GM21825 (cell line): Measurements from ENCODE around the gene F8.
"Not testable (repeated sequence)": the region's sequence is repeated elsewhere in the genome, so short reads cannot be mapped to it uniquely, and the experiment has no call there.

Experiments
- ATAC-seq: cut with Tn5 transposase; IDR thresholded peaks from one replicate; pipeline ENCODE4 v1.9.1; 2021; ENCODE audit warnings: mild to moderate bottlenecking, moderate library complexity; ENCODE audit not compliant: unreplicated experiment

Gene F8

DNA sequence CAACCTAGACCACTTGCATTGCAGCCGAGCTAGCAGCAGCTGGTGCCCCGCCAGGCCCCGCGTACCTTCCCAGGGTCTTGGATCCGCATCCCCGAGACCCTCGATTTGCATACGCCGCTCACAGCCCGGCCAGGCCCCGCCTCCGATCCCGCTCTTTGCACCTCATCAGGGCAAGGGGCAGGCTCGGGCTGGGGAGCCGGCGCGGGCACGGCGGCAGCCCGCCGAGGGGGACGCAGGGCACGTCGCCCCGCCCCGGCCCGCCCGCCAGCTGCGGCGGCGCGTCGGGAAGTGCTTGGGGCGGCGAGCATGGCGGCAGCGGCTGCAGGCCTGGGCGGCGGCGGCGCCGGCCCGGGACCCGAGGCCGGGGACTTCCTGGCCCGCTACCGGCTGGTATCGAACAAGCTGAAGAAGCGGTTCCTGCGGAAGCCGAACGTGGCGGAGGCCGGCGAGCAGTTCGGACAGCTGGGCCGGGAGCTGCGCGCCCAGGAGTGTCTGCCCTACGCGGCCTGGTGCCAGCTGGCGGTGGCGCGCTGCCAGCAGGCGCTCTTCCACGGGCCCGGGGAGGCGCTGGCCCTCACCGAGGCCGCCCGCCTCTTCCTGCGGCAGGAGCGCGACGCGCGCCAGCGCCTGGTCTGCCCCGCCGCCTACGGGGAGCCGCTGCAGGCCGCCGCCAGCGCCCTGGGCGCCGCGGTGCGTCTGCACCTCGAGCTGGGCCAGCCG is 136.3 kb downstream of the F8 start, which contains the start of gene F8A1:
F8A1 (plus strand) TSS at position 287 of the 720 bp plus-strand sequence; CDS start at position 307, 20 bp downstream.
- peak; percentile 62 for ATAC-seq

DNA sequence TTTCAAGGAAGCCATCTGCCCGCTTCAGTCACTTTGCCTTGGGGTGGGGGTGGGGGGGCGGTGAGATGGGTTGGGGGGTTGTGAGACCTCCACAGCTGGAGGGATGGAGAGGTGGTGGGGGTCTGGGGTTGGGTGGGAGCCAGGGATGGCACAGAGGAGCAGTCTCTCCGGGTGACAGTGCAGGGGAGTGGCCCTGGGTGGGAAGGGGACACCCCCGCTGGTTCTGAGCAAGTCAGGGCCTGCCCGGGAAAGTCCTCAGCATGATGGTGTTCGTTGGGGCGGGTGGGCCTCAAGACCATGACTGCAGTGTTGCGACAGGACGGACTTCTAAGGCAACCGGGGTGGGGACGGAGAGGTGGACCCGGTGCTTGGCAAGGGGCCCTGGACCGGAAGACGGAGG is 137.0 kb downstream of the F8 start:
- ATAC-seq, result not testable (repeated sequence)

DNA sequence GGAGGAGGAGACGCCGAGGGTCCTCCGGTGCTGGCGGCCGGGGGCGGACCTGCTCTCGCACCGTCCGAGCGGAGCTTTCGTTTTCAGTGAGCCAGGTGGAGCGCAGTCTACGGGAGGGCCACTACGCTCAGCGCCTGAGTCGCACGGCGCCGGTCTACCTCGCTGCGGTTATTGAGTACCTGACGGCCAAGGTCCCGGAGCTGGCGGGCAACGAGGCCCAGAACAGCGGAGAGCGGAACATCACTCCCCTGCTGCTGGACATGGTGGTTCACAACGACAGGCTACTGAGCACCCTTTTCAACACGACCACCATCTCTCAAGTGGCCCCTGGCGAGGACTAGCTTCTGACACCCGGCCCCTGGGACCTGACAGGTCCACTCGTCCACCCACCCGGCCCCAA is 137.5 kb downstream of the F8 start:
- not testable (repeated sequence) for ATAC-seq

DNA sequence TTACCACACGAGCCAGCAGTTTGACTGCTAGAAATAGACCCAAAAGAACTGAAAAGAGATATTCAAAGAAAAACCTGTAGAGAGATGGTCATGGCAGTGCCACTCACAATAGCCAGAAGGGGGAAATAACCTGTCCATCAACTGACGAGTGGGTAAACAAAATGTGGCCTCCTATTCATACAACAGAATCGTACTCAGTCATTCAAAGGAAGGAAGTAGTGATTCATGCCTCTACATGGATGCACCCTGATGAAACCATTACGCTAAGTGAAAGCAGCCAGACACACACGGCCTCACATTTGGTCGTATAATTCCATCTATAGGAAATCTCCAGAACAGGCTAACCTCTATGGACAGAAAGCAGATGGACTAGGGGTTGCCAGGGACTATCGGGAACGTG is 138.5 kb downstream of the F8 start:
- not testable (repeated sequence) for ATAC-seq

DNA sequence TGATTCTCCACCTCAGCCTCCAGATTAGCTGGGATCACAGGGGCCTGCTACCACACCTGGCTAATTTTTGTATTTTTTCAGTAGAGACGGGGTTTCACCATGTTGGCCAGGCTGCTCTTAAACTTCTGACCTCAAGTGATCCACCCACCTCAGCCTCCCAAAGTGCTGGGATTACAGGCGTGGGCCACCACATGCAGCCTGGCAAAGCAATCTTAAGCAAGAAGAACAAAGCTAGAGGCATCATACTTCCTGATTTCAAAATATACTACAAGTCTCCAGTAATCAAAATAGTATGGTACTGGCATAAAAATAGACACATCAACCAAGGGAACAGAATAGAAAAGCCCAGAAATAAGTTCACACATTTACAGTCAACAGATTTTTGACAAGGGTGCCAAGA is 149.2 kb downstream of the F8 start:
- ATAC-seq, result no peak

DNA sequence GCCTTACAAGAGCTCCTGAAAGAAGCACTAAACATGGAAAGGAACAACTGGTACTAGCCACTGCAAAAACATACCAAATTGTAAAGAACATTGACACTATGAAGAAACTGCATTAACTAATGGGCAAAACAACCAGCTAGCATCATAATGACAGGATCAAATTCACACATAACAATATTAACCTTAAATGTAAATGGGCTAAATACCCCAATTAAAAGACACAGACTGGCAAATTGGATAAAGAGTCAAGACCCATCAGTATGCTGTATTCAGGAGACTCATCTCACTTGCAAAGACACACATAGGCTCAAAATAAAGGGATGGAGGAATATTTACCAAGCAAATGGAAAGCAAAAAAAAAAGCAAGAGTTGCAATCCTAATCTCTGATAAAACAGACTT is 154.0 kb downstream of the F8 start:
- not testable (repeated sequence) for ATAC-seq

DNA sequence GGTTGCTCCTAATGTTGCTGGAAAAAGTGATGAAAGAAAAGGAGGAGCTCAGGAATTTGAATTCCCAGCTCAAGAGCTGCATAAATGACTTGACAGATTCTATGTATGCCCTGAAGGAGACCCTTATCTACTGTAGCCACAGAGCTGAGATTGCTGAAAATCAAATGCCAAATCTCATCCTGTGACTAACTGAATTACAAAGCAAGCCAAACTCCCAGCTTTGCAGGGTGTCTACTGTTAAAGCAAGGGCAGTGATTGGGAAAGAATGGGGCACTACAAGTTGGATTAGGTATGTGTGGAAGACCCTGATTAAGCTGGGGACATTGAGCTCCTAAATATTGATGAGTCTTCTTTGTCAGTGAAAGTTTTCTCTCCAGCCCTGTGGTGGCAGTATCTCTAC is 167.3 kb downstream of the F8 start:
- ATAC-seq, result no peak

DNA sequence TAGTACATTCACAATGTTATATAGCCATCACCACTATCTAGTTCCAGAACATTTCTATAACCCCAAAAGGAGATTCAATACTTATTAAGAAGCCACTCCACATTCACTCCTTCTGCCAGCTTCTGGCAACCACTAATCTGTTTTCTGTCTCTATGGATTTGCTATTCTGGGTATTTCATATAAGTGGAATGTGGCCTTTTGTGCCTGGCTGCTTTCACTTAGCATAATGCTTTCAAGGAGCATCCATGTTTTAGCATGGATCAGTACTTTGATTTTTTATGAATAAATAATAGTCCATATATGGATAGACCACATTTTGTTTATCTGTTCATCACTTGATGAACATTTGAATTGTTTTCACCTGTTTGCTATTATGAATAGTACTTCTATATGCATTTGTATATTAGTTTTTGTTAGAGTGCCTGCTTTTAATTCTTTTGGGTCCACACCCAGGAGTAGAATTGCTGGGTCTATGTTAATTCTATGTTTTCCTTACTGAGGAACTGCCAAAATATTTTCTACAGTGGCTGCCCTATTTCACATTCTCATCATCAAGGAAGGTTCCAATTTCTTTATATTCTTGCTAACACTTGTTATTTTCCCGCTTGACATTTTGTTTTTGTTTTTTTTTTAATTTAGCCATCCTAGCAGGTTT is 171.4 kb downstream of the F8 start:
- ATAC-seq, result no peak

DNA sequence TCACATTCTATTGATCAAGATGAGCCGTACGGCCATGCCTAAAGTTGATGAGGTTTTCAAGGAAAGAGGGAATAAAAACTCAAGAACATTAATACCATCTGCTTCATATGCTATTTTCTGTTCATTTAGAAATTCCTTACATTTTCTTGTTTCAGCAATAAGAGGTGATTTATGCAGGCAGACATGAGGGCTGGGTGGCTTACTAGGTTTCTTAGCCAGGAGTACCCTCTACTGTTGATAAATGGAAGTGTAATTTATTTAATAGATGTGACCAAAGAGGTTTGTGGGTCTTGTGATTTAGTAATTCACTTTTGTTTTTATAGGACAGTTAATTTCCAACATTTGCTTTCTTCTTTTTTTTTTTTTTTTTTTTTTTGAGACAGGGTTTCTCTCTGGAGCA is 181.7 kb downstream of the F8 start:
- ATAC-seq, result no peak

DNA sequence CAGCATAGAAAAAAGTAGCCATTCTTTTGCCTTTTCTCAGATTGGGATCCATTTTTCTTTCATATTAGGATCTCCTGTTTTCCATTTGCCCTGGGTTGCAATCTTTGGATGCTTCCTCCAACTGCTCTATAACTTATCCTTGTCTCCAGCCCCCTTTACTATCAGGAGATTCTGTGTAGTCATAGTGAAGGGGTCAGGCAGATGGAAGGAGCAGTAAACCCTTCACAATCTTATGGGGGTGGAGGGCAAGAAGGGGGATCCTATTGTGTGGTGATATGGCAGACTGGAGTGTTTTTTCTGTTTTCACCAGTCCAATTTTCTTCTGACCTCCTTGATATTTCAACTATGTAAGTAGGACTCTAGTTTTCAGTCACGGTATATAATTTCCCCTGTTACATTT is 186.4 kb downstream of the F8 start:
- ATAC-seq, result no peak

DNA sequence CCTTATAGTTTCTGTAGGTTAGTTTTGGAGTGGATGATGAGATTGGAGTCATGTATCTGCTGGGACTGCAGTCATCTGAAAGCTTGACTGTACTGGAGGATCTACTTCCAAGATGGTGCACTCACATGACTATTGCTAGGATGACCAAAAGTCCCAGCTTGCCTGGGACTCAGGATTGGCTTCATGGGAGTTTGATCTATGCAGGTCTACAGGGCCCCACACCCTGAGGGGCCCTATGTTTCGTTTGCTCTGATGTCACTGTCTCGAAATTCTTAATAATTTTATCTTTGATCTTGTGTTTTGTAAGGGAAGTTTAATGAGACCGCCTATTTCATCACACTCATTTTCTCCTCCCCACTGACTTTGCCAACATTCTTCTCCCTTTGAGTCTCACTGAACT is 188.0 kb downstream of the F8 start, which contains the start of gene SMIM9:
SMIM9 (minus strand) TSS at position 101 of the 400 bp plus-strand sequence. CDS start 3,806 bp downstream, outside the sequence.
- ATAC-seq, result no peak

DNA sequence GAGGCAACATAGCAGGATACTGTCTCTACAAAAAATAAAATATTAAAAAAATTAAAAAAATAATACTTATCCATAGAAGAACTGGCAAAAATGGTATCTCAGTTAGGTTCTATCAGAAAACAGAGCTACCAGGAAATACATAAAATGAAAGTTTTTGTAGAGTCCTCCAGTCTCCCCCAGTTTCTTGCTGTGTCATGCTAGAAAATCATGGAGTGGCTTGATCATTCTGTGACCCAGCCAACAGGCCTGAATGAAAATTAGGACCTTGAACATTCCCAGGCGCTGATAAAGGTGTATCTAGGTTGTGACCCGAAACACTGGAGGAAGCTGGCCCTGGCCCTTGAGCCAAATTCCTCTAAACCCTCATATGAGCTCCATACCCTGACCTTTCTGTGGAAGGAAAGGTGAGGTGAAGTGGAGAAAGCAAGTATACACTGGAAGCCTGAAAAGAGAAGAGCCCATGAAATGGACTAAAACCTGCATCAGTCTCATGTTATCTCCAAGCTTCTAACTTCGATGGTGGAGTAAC is 188.7 kb downstream of the F8 start:
- ATAC-seq, result no peak

DNA sequence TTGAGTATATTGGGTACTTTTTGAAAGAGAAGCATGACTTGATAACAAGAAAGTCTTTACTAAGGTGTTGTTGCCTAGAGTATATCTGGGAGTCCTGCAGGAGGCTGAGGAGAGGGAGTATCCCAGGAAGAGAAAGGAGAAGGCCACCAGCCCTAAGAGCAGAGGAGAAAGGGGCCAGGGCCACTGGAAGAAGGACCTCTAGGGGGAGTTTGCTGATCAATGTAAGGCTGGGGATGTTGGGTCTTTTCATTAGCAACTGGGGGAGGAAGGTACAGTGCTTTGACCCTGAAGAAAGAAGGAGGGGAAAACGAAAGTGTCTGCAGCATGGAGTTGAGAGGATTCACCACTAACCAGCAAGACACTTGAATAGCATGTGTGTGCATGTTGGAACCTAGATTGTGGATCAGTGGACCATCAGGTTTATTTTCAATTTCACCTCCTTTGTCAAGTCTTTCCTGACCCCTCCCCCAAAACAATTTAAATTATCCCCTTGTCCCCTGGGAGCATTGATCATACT is 192.5 kb downstream of the F8 start:
- ATAC-seq, result no peak

DNA sequence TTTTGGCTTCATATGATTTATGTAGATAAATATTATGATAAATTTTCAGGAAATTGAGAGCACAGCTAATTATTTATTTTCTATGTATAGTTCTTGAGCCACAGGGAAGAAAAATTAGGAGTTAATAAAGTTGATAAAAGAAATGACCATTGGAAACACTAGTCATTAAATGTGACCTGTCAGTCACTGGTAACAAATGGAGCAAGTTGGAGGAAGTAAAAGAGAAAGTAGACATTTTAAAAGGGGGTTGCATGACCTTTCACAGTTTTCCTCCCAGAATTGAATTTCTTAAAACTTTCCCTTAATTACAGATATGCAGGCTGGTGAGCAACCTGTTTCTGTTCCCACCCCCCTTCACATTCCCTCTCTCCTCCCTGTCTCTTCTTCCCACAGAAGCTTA is 193.4 kb downstream of the F8 start:
- ATAC-seq, result no peak

DNA sequence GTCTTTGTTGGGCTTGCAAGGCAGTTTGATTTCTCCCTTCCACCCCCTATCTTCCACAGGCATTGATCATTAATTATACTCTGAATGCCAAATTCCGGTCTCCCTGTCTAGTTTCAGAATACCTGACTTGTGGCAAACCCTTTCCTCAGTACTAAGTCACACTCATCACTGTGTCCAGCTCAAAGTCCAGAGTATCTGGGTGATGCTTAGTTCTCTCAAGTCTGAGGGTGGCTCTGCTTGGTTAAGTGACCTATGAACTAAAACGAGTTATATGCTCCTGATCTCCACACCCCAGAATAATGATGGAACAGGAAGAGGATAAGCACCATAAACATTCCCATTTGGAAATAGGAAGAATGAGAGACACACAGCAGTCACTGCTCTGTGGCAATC is 194.5 kb downstream of the F8 start:
- no peak for ATAC-seq

DNA sequence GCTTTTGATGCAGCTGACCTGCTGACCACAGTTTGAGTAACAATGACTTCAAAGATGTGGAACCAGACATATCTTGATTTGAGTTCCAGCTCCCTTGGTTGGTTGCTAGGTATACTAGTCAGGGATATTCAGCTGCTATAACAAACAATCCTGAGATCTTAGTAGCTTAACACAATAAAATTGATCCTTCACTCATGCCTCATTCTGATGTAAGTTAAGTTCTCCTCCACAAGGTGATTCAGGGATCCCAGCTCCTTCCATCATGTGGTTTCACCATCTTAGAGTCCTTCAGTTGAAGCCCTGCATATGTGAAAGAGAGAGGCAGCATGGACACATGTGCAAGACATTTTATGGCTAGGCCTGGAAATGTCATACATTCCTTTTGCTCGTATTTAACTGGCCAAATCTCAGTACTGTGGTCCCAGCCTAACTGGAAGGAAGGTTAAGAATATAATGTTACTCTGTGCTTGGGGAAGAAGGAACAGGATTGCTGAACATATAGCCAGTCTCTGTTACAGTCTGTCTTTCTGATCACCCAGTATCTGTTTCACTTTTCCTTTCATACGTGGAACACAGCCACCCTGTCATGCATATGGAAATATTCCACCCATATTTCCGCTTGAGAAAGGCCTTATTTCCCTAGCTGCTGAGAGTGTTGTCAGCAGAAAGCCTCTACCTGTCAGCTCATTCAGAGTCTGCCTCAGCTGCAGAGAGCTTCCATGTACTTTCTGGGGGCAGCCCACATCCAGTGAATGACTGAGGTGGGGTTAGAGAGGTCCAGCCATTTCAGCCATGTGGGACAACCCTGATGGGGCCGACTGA is 195.1 kb downstream of the F8 start:
- ATAC-seq, result peak; percentile 93

DNA sequence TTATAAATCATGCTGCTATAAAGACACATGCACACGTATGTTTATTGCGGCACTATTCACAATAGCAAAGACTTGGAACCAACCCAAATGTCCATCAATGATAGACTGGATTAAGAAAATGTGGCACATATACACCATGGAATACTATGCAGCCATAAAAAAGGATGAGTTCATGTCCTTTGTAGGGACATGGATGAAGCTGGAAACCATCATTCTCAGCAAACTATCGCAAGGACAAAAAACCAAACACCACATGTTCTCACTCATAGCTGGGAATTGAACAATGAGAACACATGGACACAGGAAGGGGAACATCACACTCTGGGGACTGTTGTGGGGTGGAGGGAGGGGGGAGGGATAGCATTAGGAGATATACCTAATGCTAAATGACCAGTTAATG is 196.9 kb downstream of the F8 start:
- ATAC-seq, result not testable (repeated sequence)

DNA sequence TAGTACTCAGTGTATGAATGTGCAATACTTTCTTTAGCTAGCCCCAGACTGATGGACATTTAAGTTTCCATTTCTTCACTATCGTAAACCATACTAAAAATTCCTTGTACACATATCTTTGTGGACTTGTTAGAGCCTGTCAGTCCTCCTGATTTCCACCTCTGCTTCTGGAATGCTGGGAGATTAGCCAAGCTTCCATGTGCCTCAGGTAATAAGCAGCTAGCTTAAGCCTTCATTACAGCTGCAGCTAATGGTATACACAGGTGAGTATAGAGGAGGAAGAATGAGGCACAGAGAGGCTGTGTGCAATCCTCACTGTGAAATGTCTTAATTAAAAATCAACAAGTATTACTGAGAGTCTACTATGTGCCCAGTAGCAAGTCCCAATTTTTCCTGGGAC is 197.9 kb downstream of the F8 start:
- no peak for ATAC-seq

DNA sequence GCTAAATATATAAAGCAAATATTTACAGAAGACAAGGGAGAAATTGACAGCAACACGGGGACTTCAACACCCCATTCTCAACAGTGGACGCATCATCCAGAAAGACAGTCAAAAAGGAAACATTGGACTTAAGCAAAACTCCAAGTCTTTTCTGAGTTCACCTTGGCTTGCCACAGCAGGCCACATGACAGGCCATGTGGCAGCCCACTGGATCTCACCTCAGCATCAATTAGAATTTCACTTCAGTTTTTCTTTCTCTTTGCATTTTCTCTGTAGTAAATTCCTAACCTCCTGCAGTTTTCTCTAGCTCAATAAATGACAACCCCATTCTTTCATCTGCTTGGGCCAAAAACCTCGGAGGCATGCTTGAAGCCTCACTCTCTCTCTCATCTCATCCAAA is 200.5 kb downstream of the F8 start:
- ATAC-seq, result no peak

DNA sequence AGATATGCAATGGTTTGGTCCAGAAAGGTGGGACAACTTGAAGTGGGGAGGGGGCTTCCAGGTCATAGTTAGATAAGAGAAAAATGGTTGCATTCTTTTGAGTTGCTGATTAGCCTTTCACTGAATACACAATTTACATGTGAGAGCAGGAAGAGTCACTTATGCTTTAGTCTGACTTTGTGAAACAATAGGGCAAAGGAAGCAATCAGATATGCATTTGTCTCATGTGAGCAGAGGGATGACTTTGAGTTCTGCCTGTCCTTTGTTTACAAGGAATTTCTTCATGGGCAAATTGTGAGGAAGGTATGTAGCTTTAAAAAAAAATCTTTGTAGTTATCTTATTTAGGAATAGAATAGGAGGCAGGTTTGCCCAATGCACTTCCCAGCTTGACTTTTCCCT is 201.0 kb downstream of the F8 start:
- ATAC-seq, result no peak

DNA sequence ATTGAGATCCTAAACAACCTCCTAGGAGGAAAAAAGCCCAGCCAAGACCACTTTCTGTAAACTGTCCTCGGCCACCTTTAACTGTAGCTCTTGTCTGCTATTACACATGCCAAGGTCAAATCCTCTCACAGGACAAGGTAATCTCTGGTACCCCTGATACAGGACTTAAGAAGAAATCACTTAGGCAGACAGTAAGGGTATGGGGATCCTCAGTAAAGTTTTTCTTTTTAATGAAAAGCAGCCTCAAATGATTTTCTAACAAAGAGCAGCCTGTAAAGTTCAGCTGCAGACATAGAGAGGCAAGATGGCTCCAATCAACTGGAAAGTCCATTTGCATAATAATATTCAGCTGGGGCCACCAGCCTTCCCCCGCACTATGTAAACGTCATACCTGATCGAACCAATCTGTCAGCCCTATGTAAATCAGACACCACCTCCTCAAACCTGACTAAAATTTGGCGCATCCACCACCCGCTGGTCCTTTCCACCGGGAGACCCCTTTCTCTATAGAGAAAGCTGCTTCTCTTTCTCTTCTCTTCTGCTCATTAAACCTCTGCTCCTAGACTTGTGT is 202.7 kb downstream of the F8 start:
- ATAC-seq, result no peak
